PC-9 (cell line): ENCODE measurements around the gene ZMYND19.

Source experiments
- EZH2 ChIP-seq: fragments of 200-600 bp; sonication (generic); IDR thresholded peaks from 2 replicates; pipeline ENCODE4 v1.8.0; 2017; ENCODE audit warnings: antibody characterized with exemption, low read depth
- TF ChIP-seq, protein P1 (sequence below): fragments of 200-600 bp; sonication (generic); conservative IDR thresholded peaks from 2 replicates; pipeline ENCODE4 v1.6.1; 2017; ENCODE audit warnings: mixed run types, antibody characterized with exemption, mild to moderate bottlenecking, moderate library complexity

- TF ChIP-seq, protein P1, sequence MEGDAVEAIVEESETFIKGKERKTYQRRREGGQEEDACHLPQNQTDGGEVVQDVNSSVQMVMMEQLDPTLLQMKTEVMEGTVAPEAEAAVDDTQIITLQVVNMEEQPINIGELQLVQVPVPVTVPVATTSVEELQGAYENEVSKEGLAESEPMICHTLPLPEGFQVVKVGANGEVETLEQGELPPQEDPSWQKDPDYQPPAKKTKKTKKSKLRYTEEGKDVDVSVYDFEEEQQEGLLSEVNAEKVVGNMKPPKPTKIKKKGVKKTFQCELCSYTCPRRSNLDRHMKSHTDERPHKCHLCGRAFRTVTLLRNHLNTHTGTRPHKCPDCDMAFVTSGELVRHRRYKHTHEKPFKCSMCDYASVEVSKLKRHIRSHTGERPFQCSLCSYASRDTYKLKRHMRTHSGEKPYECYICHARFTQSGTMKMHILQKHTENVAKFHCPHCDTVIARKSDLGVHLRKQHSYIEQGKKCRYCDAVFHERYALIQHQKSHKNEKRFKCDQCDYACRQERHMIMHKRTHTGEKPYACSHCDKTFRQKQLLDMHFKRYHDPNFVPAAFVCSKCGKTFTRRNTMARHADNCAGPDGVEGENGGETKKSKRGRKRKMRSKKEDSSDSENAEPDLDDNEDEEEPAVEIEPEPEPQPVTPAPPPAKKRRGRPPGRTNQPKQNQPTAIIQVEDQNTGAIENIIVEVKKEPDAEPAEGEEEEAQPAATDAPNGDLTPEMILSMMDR, result no peak
- TF ChIP-seq EZH2, result no peak
Observed at GRCh38 chr9:137583957-137584356, 6.4 kb downstream of the ZMYND19 start.
